ENCODE results near the gene FBXO8.
A peak's percentile ranks its signal among the peaks of the same experiment; 100 is the strongest.
"Not testable (repeated sequence)": the region's sequence is repeated elsewhere in the genome, so short reads cannot be mapped to it uniquely, and the experiment has no call there.

Gene FBXO8

DNA sequence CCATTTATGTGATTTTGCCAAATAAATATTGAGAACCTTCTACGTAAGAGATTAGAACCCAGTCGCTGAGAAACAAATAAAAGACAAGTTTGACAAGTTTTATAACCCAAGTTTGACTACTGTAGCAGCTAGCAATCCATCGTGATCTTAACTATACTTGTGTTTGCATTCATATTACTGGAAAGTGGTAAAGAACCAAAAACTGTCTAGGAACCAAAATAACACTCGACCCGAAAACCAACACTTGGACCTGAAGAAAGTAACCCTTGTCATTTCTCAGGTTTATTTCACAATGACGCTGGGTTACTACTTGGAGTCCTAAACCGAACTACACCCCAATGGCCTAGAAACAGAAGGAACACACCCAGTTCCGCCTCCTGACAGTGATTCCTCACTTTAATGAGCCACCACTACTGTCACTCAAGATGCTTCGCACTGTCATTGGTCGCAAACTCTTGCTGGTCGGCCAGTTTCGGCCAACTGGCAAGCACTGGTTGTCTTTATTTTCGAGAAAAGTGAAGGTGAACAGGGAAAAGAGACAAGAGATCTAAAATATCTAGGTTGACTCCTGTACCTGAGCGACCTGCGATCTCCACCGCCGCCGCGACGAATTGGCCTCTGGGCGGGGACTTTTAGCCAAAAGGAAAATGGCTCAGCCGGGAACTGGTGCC lies 496 bp downstream of the FBXO8 start:
- peak; percentile 92 for DNase-seq (ENCODE audit: low spot score)

DNA sequence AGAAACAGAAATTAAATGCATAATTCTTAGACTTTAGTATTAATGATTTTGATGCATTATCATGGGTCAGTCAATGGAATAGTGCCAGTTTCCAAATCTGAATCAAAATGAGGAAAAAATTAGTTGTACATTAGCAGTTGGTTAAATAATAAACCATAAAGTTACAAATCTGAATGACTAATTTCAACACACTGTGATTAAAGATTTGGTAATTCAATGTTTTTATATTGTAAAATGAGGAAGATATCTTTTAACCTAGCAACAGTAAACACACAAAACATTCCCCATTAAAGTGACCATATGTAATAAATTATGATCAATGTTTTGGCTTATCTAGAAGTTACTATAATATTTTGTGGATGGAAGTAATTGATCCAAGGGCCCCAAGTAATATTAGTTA lies 1.6 kb downstream of the FBXO8 start:
- DNase-seq (ENCODE audit: low spot score), result no peak

- DNase-seq (ENCODE audit: low spot score), result no peak
Observed at GRCh38 chr4:174281182-174281737, 2.2 kb downstream of the FBXO8 start.

- DNase-seq (ENCODE audit: low spot score), result no peak
Observed at GRCh38 chr4:174279433-174280155, 3.9 kb downstream of the FBXO8 start.

DNA sequence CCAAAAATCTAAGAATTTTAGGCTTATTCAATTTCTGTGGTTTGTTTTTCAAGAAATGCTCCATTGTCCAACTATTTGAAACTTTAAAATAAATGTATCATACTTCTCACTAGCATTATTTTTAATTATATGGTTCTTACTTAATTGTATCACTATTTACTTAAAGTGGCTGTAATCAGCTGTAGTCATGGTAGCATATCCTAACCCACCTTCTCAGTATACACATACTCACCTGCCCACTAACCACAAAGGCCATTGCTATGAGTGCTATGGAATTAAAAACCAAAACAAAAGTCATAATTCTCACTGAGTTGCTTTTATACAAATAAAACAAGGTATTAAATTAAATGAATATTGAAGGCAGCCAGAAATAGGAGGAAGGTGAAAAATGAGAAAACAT lies 5.0 kb downstream of the FBXO8 start:
- DNase-seq (ENCODE audit: low spot score), result no peak

- no peak for DNase-seq (ENCODE audit: low spot score)
Observed at GRCh38 chr4:174277433-174277832, 6.0 kb downstream of the FBXO8 start.

- DNase-seq (ENCODE audit: low spot score), result no peak
Observed at GRCh38 chr4:174275101-174275500, 8.4 kb downstream of the FBXO8 start.

DNA sequence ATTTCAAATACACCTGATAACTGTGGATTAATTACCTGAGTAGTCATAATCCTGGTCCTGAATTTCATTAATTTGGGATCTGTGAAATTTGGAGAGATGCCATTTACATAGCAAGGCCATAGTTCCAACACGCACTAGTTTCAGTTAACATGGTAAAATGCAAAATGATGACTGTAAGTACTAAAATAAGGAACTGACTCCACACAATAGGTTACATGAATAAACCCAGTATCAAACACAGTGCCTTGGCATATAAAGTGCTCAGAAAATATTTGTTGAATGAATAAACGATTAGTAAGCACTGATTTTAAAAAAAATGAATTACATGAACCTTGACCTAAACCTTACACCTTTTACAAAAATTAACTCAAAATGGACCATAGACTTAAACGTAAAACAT lies 9.0 kb downstream of the FBXO8 start:
- no peak for DNase-seq (ENCODE audit: low spot score)

DNA sequence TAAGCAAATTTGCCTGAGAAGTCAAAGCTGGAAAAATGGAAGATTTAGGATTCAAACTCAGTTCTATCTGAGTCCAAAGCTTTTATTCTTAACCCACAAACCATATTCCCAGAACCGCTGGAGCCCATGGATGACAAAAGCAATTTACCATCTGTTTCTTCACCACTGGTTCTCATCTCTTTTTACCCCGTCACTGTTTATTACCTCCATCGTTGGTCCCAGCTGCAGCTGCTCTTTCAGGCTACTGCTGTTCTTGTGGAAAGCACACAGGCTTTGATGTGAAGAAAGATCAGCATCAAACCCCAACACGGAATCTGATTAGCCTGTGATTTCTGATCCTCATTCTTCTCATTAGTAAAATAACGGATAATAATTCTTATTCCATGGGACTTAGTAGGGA lies 9.5 kb downstream of the FBXO8 start:
- DNase-seq (ENCODE audit: low spot score), result no peak

DNA sequence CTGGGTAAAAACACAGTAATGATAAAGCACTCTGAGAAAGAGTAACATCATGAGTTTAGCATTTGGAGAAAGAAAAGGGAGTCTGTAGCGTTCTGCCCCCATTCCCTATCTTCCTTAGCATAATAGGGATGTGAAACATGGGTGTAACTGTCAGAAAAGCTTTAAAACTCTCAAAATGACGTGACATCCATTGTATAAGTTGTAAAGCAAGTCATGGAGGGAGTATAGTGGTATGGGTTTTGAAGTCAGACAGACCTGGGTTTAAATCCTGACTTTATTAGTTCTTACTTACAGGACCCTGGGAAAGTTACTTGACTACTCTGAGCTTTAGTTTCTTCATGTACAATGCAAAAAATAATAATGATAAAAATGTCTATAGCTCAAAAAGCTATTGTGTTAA lies 17.1 kb downstream of the FBXO8 start:
- no peak for DNase-seq (ENCODE audit: low spot score)

GRCh38 chr4:174265916-174266315 lies 17.6 kb downstream of the FBXO8 start:
- DNase-seq (ENCODE audit: low spot score), result no peak

DNA sequence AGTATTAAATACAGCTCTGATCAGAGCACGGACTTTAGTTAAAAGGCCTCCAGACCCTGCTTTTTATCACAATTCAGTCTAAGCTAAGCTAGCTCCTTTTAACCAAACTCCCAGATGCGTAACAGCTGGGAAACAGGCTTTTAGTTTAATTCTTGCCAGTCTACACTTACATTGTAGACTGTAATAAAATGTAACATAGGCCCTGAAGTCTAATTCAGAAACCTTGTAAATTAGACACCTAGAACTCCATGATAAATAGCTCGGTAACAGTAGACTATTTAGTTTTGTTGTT lies 20.1 kb downstream of the FBXO8 start:
- DNase-seq (ENCODE audit: low spot score), result no peak

GRCh38 chr4:174262624-174263444 lies 20.6 kb downstream of the FBXO8 start:
- DNase-seq (ENCODE audit: low spot score), result no peak

- not testable (repeated sequence) for DNase-seq (ENCODE audit: low spot score)
Observed at GRCh38 chr4:174261432-174261831, 22.0 kb downstream of the FBXO8 start.

- DNase-seq (ENCODE audit: low spot score), result no peak
Observed at GRCh38 chr4:174260099-174260498, 23.4 kb downstream of the FBXO8 start.

DNA sequence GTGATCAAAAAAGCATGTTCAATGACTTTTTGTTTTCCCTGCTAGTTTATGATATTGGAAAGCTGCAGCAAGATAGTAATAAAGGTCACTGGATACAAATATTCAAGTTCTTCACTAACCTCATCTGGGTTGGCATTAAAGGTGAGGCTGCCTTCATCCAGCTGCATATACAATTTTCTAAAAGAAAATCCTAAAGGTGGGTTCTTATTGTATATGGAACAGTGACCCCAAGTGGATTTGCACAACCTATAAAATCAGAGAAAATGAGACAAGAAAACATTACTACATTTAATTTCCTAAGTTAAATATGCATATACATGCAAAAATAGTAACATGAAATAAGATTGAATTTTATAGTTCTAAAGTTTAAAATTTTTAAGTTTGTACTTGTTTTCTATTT lies 23.9 kb downstream of the FBXO8 start:
- no peak for DNase-seq (ENCODE audit: low spot score)

GRCh38 chr4:174256277-174256713 lies 27.2 kb downstream of the FBXO8 start:
- DNase-seq (ENCODE audit: low spot score), result no peak

DNA sequence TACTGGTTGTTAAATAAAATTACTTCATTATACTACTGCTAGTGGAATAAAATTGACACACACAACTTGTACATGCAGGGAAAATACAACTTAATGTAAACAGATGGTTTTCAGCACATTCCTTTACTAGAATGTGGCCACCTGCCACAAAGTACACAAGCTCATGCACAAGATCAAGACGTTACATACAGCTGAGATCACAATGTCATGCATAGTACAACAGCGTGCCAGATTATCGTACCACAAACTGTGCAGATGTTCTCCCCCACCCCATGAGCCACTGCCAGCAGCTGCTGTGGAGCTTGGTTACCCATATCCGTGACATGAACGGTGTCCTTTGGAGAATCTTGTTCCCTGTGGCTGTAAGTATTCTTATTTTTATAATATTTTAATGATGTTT lies 27.7 kb downstream of the FBXO8 start:
- DNase-seq (ENCODE audit: low spot score), result no peak

GRCh38 chr4:174255374-174255773 lies 28.1 kb downstream of the FBXO8 start:
- no peak for DNase-seq (ENCODE audit: low spot score)

DNA sequence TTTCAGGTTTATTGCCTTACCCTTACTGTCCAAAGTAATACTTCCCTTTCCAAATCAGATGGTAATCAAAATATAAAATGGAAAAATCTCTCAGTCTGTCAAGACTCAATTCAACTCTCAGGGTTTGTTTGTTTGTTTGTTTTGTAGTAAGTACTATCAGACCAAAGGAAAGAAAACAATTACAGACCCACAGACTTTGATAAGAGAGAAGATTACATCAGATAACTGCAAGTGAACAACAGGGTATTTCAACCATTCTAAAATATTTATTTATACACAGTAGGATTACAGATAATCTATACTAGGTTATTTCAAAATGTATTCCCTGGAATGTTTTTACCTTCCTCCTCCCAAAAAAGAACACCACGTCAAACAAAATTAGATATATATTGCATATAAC lies 28.9 kb downstream of the FBXO8 start:
- DNase-seq (ENCODE audit: low spot score), result no peak

DNA sequence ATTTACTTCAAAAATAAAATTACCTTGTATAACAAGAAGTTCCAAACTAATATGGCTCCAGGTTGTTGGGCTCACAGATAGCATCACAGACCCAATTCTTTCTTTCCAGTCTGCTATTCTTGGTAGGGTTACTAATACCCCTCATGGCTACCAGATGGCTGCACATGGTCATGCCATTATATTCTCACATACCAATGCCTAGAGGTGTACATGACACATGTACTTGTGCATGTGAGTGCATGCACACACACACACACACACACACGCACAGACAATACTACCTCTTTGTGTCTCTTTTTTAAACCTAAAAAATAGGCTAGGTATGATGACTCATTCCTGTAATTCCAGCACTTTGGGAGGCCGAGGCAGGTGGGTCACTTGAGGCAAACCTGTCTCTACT lies 31.1 kb downstream of the FBXO8 start:
- DNase-seq (ENCODE audit: low spot score), result no peak

- no peak for DNase-seq (ENCODE audit: low spot score)
Observed at GRCh38 chr4:174248407-174248806, 35.1 kb downstream of the FBXO8 start.

DNA sequence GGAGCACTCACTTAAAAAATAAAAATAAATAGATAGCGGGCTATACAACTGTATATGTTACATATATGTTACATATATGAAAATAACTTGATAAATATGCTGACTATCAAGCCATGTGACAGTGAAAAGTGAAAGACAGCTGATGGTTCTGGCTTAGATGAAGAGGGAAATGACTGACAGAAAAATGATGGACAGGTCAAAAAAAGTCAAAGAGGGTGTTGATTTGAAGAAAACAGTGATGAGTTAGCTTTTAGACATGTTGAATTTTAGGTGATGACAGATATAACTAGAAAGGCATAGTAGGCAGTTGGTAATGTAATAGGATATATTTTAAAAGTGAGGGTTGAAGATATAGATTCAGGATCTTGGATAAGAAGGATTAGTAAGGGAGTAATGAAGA lies 37.8 kb downstream of the FBXO8 start:
- no peak for DNase-seq (ENCODE audit: low spot score)
